ENCODE measurements around the gene CTAG1A.
"Not testable (repeated sequence)": the region's sequence is repeated elsewhere in the genome, so short reads cannot be mapped to it uniquely, and the experiment has no call there.

DNA sequence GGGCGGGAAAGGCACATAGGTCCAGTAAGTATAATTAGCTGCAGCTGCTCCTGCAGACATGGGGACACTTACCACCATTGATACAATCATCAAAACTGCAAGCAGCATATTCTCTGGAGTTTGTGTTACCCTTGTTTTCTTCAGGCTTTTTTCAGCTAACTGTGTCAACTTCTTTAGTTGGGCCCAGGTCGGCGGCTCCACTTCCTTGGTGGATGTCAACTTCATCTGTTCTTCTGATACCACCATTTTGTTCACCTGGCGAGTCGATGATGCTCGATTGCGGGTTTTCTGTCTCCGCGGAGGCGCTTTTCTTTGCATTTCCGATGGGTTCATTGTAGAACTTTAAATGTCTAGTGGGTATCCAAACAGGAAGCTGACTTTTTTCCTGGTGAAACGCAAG lies 26.2 kb downstream of the CTAG1A start:
- TF ChIP-seq, protein P1, sequence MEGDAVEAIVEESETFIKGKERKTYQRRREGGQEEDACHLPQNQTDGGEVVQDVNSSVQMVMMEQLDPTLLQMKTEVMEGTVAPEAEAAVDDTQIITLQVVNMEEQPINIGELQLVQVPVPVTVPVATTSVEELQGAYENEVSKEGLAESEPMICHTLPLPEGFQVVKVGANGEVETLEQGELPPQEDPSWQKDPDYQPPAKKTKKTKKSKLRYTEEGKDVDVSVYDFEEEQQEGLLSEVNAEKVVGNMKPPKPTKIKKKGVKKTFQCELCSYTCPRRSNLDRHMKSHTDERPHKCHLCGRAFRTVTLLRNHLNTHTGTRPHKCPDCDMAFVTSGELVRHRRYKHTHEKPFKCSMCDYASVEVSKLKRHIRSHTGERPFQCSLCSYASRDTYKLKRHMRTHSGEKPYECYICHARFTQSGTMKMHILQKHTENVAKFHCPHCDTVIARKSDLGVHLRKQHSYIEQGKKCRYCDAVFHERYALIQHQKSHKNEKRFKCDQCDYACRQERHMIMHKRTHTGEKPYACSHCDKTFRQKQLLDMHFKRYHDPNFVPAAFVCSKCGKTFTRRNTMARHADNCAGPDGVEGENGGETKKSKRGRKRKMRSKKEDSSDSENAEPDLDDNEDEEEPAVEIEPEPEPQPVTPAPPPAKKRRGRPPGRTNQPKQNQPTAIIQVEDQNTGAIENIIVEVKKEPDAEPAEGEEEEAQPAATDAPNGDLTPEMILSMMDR (conservative IDR thresholded peaks at IDR 0.05 in 1 of 2, IDR thresholded peaks at IDR 0.05 in 1 of 2; ENCODE audit: extremely low read depth in 1 of 2, insufficient read depth in 1 of 2, low read depth in 1 of 2, low read length in 2 of 2), result not testable (repeated sequence)
- TF ChIP-seq EZH2 (IDR thresholded peaks at IDR 0.05; ENCODE audit: borderline replicate concordance, low read length), result not testable (repeated sequence)
